HepG2 (cell line): ENCODE results near the gene UNC5CL. TPM values are rescaled to one million over a fixed set of nuclear protein-coding genes. Genes with fewer than 3 reads are reported as not detected.

Source experiments
- ATAC-seq: fragments of 200-7000 bp; cut with Tn5 transposase; 3 replicates; pipeline ENCODE4 v1.9.1; 2020; ENCODE audit warnings: mild to moderate bottlenecking, moderate library complexity
- BruUV-seq: library from RNA; stranded (reverse); fragments of 400-500 nt; replicated peaks from 2 replicates; lab custom pipeline; 2021; lab: Mats Ljungman, UMichigan
- CTCF ChIA-PET: fragments of 300-600 bp; formaldehyde crosslinking; extraction: SDS; loops from one replicate; lab custom pipeline; 2021; ENCODE audit warnings: low total read pairs, inconsistent platforms, low intra/inter-chr PET ratio; lab: Yijun Ruan, JAX
- POLR2A ChIA-PET: fragments of 350-600 bp; sonication (Branson Sonifier 250); formaldehyde crosslinking; loops from one replicate; lab custom pipeline; 2020; ENCODE audit warnings: antibody characterized with exemption, inconsistent platforms; lab: Yijun Ruan, JAX
- DNase-seq: peaks from one replicate; pipeline ENCODE4 v3.0.0-alpha.2; 2015; ENCODE audit warnings: low spot score
- FAIRE-seq: peaks from 3 replicates; lab custom pipeline; 2011; peaks lifted over from hg19 to GRCh38; lab: Jason Lieb, UNC
- H2AFZ ChIP-seq: one replicate; pipeline ENCODE4 v1.6.1; 2011; ENCODE audit warnings: low read length, inconsistent platforms
- H3K27ac ChIP-seq: fragments of 300-600 bp; 3 replicates; pipeline ENCODE4 v1.8.0; 2011; ENCODE audit warnings: mixed run types, mild to moderate bottlenecking, mixed read lengths, low read length, inconsistent platforms; ENCODE audit not compliant: insufficient read depth; ENCODE audit errors: extremely low read length
- H3K27me3 ChIP-seq, 2 experiments: fragments of 200-600 bp in 1 of 2; 2 replicates in 1 of 2; 3 replicates in 1 of 2; pipeline versions ENCODE4 v1.6.0 to v1.8.0; 2011; ENCODE audit warnings: low read length in 2 of 2, mild to moderate bottlenecking in 2 of 2, moderate library complexity in 2 of 2, inconsistent platforms in 1 of 2; ENCODE audit not compliant: insufficient read depth in 2 of 2, control insufficient read depth in 1 of 2
- H3K36me3 ChIP-seq, 2 experiments: fragments of 200-600 bp in 1 of 2; replicated peaks in 1 of 2; 2 replicates in 1 of 2; 3 replicates in 1 of 2; pipeline versions ENCODE4 v1.5.1 to v1.8.0; 2011; ENCODE audit warnings: low read length in 2 of 2, inconsistent platforms in 1 of 2; ENCODE audit not compliant: insufficient read depth in 2 of 2, control insufficient read depth in 1 of 2
- H3K4me1 ChIP-seq: 2 replicates; pipeline ENCODE4 v1.5.1; 2012; ENCODE audit warnings: low read length, inconsistent platforms; ENCODE audit not compliant: insufficient read depth
- H3K4me2 ChIP-seq: 2 replicates; pipeline ENCODE4 v1.6.0; 2011; ENCODE audit warnings: low read depth, low read length, inconsistent platforms
- H3K4me3 ChIP-seq, 3 experiments: fragments of 200-600 bp in 1 of 3; sonication (generic), shearing (Covaris generic) in 1 of 3; replicated peaks in 1 of 3; 2 replicates each; pipeline ENCODE4 v1.5.1; 2011 to 2016; ENCODE audit warnings: low read length in 3 of 3, inconsistent platforms in 2 of 3, low read depth in 2 of 3, mild to moderate bottlenecking in 2 of 3, control low read depth in 1 of 3, mixed read lengths in 1 of 3; ENCODE audit not compliant: insufficient read depth in 1 of 3
- H3K79me2 ChIP-seq: one replicate; pipeline ENCODE4 v1.6.1; 2011; ENCODE audit warnings: low read length, inconsistent platforms; ENCODE audit not compliant: insufficient read depth
- H3K9ac ChIP-seq: 2 replicates; pipeline ENCODE4 v1.6.0; 2011; ENCODE audit warnings: mild to moderate bottlenecking, low read depth, low read length, inconsistent platforms; ENCODE audit not compliant: insufficient read depth
- H3K9me3 ChIP-seq: 2 replicates; pipeline ENCODE4 v1.5.1; 2012; ENCODE audit warnings: mild to moderate bottlenecking, low read length
- H4K20me1 ChIP-seq: 2 replicates; pipeline ENCODE4 v1.6.0; 2011; ENCODE audit warnings: inconsistent platforms, mild to moderate bottlenecking, low read length, moderate library complexity; ENCODE audit not compliant: insufficient read depth
- AGO1 ChIP-seq: fragments of 200-400 bp; formaldehyde crosslinking; IDR thresholded peaks from 2 replicates; pipeline ENCODE4 v1.6.1; 2017; ENCODE audit warnings: mild to moderate bottlenecking, low read depth, low read length, moderate library complexity; ENCODE audit not compliant: poor library complexity, severe bottlenecking
- FOXA1 ChIP-seq, 2 experiments: fragments of 450-650 bp in 1 of 2; sonication (generic) in 1 of 2; formaldehyde crosslinking in 1 of 2; IDR thresholded peaks; 2 replicates each; pipeline versions ENCODE4 v1.4.0 to v1.6.1; 2016 to 2020; ENCODE audit warnings: missing genetic modification reagents in 1 of 2
- GATA4 ChIP-seq: sonication (generic); IDR thresholded peaks from 2 replicates; pipeline ENCODE4 v1.6.1; 2016; ENCODE audit warnings: antibody characterized with exemption, low read depth, borderline replicate concordance
- MAFF ChIP-seq: IDR thresholded peaks from 2 replicates; pipeline ENCODE4 v1.6.1; 2011; ENCODE audit warnings: low read depth, low read length, improper control_type of control experiment
- MBD4 ChIP-seq: IDR thresholded peaks from 2 replicates; pipeline ENCODE4 v1.6.1; 2012; ENCODE audit warnings: low read length, inconsistent platforms, borderline replicate concordance
- MYC ChIP-seq: sonication (generic); formaldehyde crosslinking; IDR thresholded peaks from 2 replicates; pipeline ENCODE4 v1.9.0; 2021; ENCODE audit warnings: missing genetic modification reagents, borderline replicate concordance
- PRPF4 ChIP-seq: fragments of 200-400 bp; formaldehyde crosslinking; IDR thresholded peaks from 2 replicates; pipeline ENCODE4 v1.6.1; 2016; ENCODE audit warnings: low read length, low read depth; ENCODE audit not compliant: poor library complexity, severe bottlenecking
- SKI ChIP-seq: fragments of 450-650 bp; IDR thresholded peaks from one replicate; pipeline ENCODE4 v1.6.1; 2018; ENCODE audit warnings: mild to moderate bottlenecking; ENCODE audit not compliant: partially characterized antibody
- SMYD3 ChIP-seq: sonication (generic); formaldehyde crosslinking; IDR thresholded peaks from 2 replicates; pipeline ENCODE4 v1.8.1; 2023; ENCODE audit warnings: mild to moderate bottlenecking, missing genetic modification reagents
- SRSF4 ChIP-seq: fragments of 200-400 bp; formaldehyde crosslinking; IDR thresholded peaks from one replicate; pipeline ENCODE4 v1.6.1; 2018; ENCODE audit warnings: mild to moderate bottlenecking, low read depth, low read length, moderate library complexity; ENCODE audit not compliant: poor library complexity, severe bottlenecking
- WIZ ChIP-seq: sonication (generic); formaldehyde crosslinking; IDR thresholded peaks from 2 replicates; pipeline ENCODE4 v1.5.1; 2020; ENCODE audit warnings: mild to moderate bottlenecking, missing genetic modification reagents
- ZNF124 ChIP-seq: sonication (generic); formaldehyde crosslinking; IDR thresholded peaks from 2 replicates; pipeline ENCODE4 v1.4.0; 2020; ENCODE audit warnings: missing genetic modification reagents
- ZNF557 ChIP-seq: sonication (generic); formaldehyde crosslinking; IDR thresholded peaks from 2 replicates; pipeline ENCODE4 v1.4.0; 2020; ENCODE audit warnings: missing genetic modification reagents
- ZNF713 ChIP-seq: sonication (generic); formaldehyde crosslinking; IDR thresholded peaks from 2 replicates; pipeline ENCODE4 v1.4.0; 2020; ENCODE audit warnings: mild to moderate bottlenecking, missing genetic modification reagents
- ZNF782 ChIP-seq: sonication (generic); formaldehyde crosslinking; IDR thresholded peaks from 2 replicates; pipeline ENCODE4 v1.4.0; 2020; ENCODE audit warnings: missing genetic modification reagents, mild to moderate bottlenecking, borderline replicate concordance
- ZSCAN12 ChIP-seq: sonication (generic); formaldehyde crosslinking; IDR thresholded peaks from 2 replicates; pipeline ENCODE4 v1.9.0; 2021; ENCODE audit warnings: mild to moderate bottlenecking, missing genetic modification reagents
- ZXDC ChIP-seq: sonication (generic); formaldehyde crosslinking; IDR thresholded peaks from 2 replicates; pipeline ENCODE4 v1.5.0; 2020; ENCODE audit warnings: mild to moderate bottlenecking, missing genetic modification reagents
- WGBS: methylation state at CpG from one replicate; pipeline ENCODE4 v1.1.6; 2017; ENCODE audit warnings: low lambda C conversion rate; 5-methylcytosine and 5-hydroxymethylcytosine counted together
- in situ Hi-C: cut with HindIII; loops from 2 replicates; pipeline ENCODE4 v1.10.0; 2017; ENCODE audit warnings: low pct_unique_long_range_greater_than_20kb; ENCODE audit not compliant: extremely low pct_ligation_motif_present
- intact Hi-C: fragments of 100-400 bp; cut with micrococcal nuclease; formaldehyde crosslinking; loops from one replicate; pipeline ENCODE4 v1.10.0; 2022; ENCODE audit not compliant: unreplicated experiment
- polyA plus RNA-seq, 8 experiments: library from polyadenylated mRNA; depleted of rRNA in 3 of 8; stranded (reverse) in 7 of 8; unstranded in 1 of 8; fragments of >200 nt; fragmentation: Illumina TruSeq in 4 of 8; extraction: Trizol in 4 of 8; gene quantifications; 2 replicates each; pipeline versions ENCODE4 v1.2.1 to v1.2.3, GENCODE V29; 2011 to 2016; ENCODE audit warnings: low read depth in 4 of 8, missing spikeins in 1 of 8, mixed read lengths in 1 of 8; ENCODE audit not compliant: insufficient read depth in 1 of 8
- total RNA-seq, 5 experiments: library from RNA; depleted of rRNA; stranded (reverse); fragments of >200 nt; fragmentation: Illumina TruSeq; extraction: Trizol; gene quantifications; 2 replicates each; pipeline ENCODE4 v1.2.3, GENCODE V29; 2016; ENCODE audit warnings: low read depth in 1 of 5
- TF ChIP-seq, protein P1 (sequence below): sonication (generic); formaldehyde crosslinking; IDR thresholded peaks from 2 replicates; pipeline ENCODE4 v1.5.0; 2020; ENCODE audit warnings: mild to moderate bottlenecking, missing genetic modification reagents, borderline replicate concordance

Gene UNC5CL
- total and polyA plus RNA-seq, 2 of the 13 experiments (the other 11 are each of a cell fraction or from before 2014, with no cell fraction given) = 2.4 to 2.5 TPM

DNA sequence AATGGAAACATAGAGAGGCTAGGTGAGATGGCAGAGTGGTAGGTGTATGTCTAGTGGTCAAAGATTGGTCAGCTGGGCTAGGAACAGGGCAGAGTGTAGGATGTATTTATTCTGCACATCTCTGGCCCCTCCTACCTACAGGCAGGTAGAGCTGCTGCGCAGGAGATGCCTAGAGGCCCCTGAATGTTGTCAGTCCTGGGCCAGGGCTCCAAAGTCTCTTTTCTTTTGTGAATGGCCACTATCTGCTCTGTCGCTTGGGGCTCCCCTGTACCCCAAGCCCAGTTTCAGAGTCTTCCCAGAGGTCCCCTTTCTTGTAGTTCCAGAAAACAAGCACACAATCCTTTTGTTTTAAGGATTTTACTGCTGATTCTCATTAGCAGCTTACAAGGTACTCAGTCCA lies 8.3 kb upstream of the UNC5CL start:
- WGBS = 80% methylated on average over 2 of the region's 2 CpGs
- intact Hi-C loops (no loop called here), in situ Hi-C loops (loop anchor here (25.0 kb wide), 1 partner anchor 710 kb away; no protein-coding TSS in a partner anchor)
- H3K27me3 ChIP-seq = no peaks in the 10 kb centered on the region
- no peaks in the 10 kb centered on the region for H3K9me3 ChIP-seq
- H3K79me2 ChIP-seq = no peaks in the 10 kb centered on the region
- H3K36me3 ChIP-seq = peaks cover 0 to 4% of the 10 kb centered on the region in 2 experiments; a peak in 1 of 5 replicates
- BruUV-seq = no TSS peak
- FAIRE-seq (no peak), DNase-seq (no peak), ATAC-seq (no peak)
- no peak for TF ChIP-seq AGO1
- TF ChIP-seq MBD4 = no peak
- TF ChIP-seq PRPF4 = no peak
- TF ChIP-seq MYC = no peak
- no peak for TF ChIP-seq SKI
- no peak for TF ChIP-seq ZNF124 (CRISPR knock-in tag)
- no peak for TF ChIP-seq ZNF782 (CRISPR knock-in tag)
- TF ChIP-seq, protein P1, sequence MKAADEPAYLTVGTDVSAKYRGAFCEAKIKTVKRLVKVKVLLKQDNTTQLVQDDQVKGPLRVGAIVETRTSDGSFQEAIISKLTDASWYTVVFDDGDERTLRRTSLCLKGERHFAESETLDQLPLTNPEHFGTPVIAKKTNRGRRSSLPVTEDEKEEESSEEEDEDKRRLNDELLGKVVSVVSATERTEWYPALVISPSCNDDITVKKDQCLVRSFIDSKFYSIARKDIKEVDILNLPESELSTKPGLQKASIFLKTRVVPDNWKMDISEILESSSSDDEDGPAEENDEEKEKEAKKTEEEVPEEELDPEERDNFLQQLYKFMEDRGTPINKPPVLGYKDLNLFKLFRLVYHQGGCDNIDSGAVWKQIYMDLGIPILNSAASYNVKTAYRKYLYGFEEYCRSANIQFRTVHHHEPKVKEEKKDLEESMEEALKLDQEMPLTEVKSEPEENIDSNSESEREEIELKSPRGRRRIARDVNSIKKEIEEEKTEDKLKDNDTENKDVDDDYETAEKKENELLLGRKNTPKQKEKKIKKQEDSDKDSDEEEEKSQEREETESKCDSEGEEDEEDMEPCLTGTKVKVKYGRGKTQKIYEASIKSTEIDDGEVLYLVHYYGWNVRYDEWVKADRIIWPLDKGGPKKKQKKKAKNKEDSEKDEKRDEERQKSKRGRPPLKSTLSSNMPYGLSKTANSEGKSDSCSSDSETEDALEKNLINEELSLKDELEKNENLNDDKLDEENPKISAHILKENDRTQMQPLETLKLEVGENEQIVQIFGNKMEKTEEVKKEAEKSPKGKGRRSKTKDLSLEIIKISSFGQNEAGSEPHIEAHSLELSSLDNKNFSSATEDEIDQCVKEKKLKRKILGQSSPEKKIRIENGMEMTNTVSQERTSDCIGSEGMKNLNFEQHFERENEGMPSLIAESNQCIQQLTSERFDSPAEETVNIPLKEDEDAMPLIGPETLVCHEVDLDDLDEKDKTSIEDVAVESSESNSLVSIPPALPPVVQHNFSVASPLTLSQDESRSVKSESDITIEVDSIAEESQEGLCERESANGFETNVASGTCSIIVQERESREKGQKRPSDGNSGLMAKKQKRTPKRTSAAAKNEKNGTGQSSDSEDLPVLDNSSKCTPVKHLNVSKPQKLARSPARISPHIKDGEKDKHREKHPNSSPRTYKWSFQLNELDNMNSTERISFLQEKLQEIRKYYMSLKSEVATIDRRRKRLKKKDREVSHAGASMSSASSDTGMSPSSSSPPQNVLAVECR = no peak
- TF ChIP-seq ZNF557 (CRISPR knock-in tag) = no peak
- no peak for TF ChIP-seq FOXA1 (IDR thresholded peaks at IDR 0.05)
- TF ChIP-seq FOXA1 (CRISPR knock-in tag; IDR thresholded peaks at IDR 0.05) = no peak
- TF ChIP-seq WIZ = no peak
- TF ChIP-seq MAFF = no peak
- no peak for TF ChIP-seq ZXDC (CRISPR knock-in tag)
- TF ChIP-seq GATA4 = no peak
- no peak for TF ChIP-seq SRSF4
- no peak for TF ChIP-seq ZSCAN12 (CRISPR knock-in tag)
- TF ChIP-seq ZNF713 (CRISPR knock-in tag) = no peak
- no peak for TF ChIP-seq SMYD3 (CRISPR knock-in tag)
- ChIA-PET POLR2A (interaction anchor here (1.6 to 2.8 kb wide), 3 partner anchors 9 to 25 kb away, joined by 5 to 18 read pairs (median 10); partner anchors contain the start of genes NFYA and OARD1), CTCF (no interaction called here)
- no peaks in the 10 kb centered on the region for H4K20me1 ChIP-seq
- no peak overlapping the region for H3K9ac ChIP-seq
- no peak overlapping the region for H2AFZ ChIP-seq
- no peak overlapping the region for H3K27ac ChIP-seq
- peaks cover 55% of the 10 kb centered on the region for H3K4me1 ChIP-seq
- no peak overlapping the region for H3K4me2 ChIP-seq
- H3K4me3 ChIP-seq = no peak overlapping the region
